Gastrocnemius medialis (tissue), 4 donors: Measurements from ENCODE around the gene ACAD11.

ENCODE experiments used
- POLR2A ChIP-seq, 2 donors: fragments of 450-650 bp; IDR thresholded peaks; one replicate each; pipeline ENCODE4 v1.6.1; 2017; ENCODE audit warnings: antibody characterized with exemption in 2 of 2, mild to moderate bottlenecking in 2 of 2, moderate library complexity in 2 of 2
- TF ChIP-seq, protein P1 (sequence below), 5 experiments: fragments of 450-650 bp in 3 of 5; fragments of 200-600 bp in 2 of 5; sonication (generic) in 2 of 5; IDR thresholded peaks in 4 of 5; conservative IDR thresholded peaks in 1 of 5; 1 replicate in 4 of 5; 2 replicates in 1 of 5; pipeline ENCODE4 v1.5.1; 2016 to 2019; ENCODE audit warnings: antibody characterized with exemption in 5 of 5, mild to moderate bottlenecking in 3 of 5, moderate library complexity in 3 of 5

DNA sequence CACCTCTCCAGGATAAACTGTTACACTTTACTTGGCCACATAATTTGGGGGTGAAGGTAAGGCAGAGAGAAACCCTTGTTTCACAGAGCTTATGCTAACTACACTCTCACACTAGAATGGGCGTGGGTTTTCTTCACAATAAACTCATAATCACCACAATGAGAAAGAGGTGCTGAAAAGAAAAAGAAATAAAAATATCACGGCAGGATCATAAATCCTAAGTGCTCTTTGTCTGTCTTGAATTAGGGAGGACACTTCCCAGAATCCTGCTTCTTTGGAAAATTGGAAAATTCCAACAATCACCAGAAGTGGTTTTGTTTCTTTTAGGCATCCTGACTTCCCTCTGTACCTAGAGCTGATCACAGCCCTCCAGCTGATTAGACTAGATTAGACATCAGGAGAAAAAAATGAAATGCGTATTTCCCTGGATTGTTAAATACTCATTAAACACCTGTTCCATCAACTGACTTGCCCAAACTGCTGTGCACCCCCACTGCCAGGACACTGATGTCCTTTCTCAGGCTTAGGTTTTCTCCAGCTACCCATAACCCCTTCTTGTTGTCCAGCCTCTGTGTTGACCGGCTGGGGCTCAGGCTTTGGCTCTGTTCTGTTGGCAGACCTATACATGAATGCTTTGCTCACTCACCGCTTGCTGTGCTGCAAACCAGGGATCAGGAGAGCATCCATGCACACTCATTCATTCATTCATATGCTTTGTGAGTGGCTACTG, 104.1 kb downstream of the ACAD11 start:
- TF ChIP-seq, protein P1, sequence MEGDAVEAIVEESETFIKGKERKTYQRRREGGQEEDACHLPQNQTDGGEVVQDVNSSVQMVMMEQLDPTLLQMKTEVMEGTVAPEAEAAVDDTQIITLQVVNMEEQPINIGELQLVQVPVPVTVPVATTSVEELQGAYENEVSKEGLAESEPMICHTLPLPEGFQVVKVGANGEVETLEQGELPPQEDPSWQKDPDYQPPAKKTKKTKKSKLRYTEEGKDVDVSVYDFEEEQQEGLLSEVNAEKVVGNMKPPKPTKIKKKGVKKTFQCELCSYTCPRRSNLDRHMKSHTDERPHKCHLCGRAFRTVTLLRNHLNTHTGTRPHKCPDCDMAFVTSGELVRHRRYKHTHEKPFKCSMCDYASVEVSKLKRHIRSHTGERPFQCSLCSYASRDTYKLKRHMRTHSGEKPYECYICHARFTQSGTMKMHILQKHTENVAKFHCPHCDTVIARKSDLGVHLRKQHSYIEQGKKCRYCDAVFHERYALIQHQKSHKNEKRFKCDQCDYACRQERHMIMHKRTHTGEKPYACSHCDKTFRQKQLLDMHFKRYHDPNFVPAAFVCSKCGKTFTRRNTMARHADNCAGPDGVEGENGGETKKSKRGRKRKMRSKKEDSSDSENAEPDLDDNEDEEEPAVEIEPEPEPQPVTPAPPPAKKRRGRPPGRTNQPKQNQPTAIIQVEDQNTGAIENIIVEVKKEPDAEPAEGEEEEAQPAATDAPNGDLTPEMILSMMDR (IDR thresholded peaks at IDR 0.05 in 4 of 5, conservative IDR thresholded peaks at IDR 0.05 in 1 of 5): no peak
- TF ChIP-seq POLR2A (IDR thresholded peaks at IDR 0.05): no peak
